ENCODE measurements around the gene DAPK1.

- no peak for TF ChIP-seq POLR2AphosphoS5 (IDR thresholded peaks at IDR 0.05)
- TF ChIP-seq, protein P1, sequence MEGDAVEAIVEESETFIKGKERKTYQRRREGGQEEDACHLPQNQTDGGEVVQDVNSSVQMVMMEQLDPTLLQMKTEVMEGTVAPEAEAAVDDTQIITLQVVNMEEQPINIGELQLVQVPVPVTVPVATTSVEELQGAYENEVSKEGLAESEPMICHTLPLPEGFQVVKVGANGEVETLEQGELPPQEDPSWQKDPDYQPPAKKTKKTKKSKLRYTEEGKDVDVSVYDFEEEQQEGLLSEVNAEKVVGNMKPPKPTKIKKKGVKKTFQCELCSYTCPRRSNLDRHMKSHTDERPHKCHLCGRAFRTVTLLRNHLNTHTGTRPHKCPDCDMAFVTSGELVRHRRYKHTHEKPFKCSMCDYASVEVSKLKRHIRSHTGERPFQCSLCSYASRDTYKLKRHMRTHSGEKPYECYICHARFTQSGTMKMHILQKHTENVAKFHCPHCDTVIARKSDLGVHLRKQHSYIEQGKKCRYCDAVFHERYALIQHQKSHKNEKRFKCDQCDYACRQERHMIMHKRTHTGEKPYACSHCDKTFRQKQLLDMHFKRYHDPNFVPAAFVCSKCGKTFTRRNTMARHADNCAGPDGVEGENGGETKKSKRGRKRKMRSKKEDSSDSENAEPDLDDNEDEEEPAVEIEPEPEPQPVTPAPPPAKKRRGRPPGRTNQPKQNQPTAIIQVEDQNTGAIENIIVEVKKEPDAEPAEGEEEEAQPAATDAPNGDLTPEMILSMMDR (IDR thresholded peaks at IDR 0.05): no peak
These were observed 100.2 kb downstream of the DAPK1 start for GRCh38 chr9:87597710-87598443.

Data from suprapubic skin (tissue), 3 donors.